ENCODE measurements around the gene TBC1D5. TPM values are rescaled to one million over a fixed set of nuclear protein-coding genes. Genes with fewer than 3 reads are reported as not detected.
A peak's percentile ranks its signal among the peaks of the same experiment; 100 is the strongest.

The TBC1D5 gene
- polyA plus RNA-seq, 1 experiment = 44.6 TPM

- DNase-seq (ENCODE audit: low read depth, low spot score) = no peak
- no peak overlapping the region for H3K27ac ChIP-seq (ENCODE audit: low read depth, low read length)
- no peaks in the 10 kb centered on the region for H3K9me3 ChIP-seq (ENCODE audit: control insufficient read depth, insufficient read depth, low read length)
- ChIA-PET POLR2A (no interaction called here), CTCF (interaction anchor here (4.2 to 6.8 kb wide), 2 partner anchors 9 to 419 kb away, joined by 47 to 60 read pairs; no protein-coding TSS in a partner anchor)
- TF ChIP-seq CTCF (IDR thresholded peaks at IDR 0.05; ENCODE audit: low read depth, low read length) = no peak
- no peaks in the 10 kb centered on the region for H3K27me3 ChIP-seq (ENCODE audit: control insufficient read depth, insufficient read depth, low read length)
- H3K4me3 ChIP-seq (ENCODE audit: low read depth, low read length) = no peak overlapping the region
Observed at GRCh38 chr3:17422636-17423035, 319.8 kb downstream of the TBC1D5 start.

- no peaks in the 10 kb centered on the region for H3K27me3 ChIP-seq (ENCODE audit: control insufficient read depth, insufficient read depth, low read length)
- no peak for TF ChIP-seq CTCF (IDR thresholded peaks at IDR 0.05; ENCODE audit: low read depth, low read length)
- DNase-seq (ENCODE audit: low read depth, low spot score) = no peak
- ChIA-PET CTCF (interaction anchor here (2.1 kb wide), 1 partner anchor 421 kb away, joined by 7 read pairs; no protein-coding TSS in a partner anchor), POLR2A (no interaction called here)
- no peaks in the 10 kb centered on the region for H3K9me3 ChIP-seq (ENCODE audit: control insufficient read depth, insufficient read depth, low read length)
- H3K27ac ChIP-seq (ENCODE audit: low read depth, low read length) = no peak overlapping the region
- H3K4me3 ChIP-seq (ENCODE audit: low read depth, low read length) = no peak overlapping the region
Observed at GRCh38 chr3:17420668-17421067, 321.8 kb downstream of the TBC1D5 start.

- ChIA-PET POLR2A (no interaction called here), CTCF (interaction anchor here (0.5 to 4.0 kb wide), 51 partner anchors 8 to 814 kb away, joined by 3 to 47 read pairs (median 4); no protein-coding TSS in a partner anchor)
- no peaks in the 10 kb centered on the region for H3K27me3 ChIP-seq (ENCODE audit: control insufficient read depth, insufficient read depth, low read length)
- no peak overlapping the region for H3K4me3 ChIP-seq (ENCODE audit: low read depth, low read length)
- peak; percentile 86 for TF ChIP-seq CTCF (IDR thresholded peaks at IDR 0.05; ENCODE audit: low read depth, low read length)
- DNase-seq (ENCODE audit: low read depth, low spot score) = peak; percentile 21
- H3K9me3 ChIP-seq (ENCODE audit: control insufficient read depth, insufficient read depth, low read length) = no peaks in the 10 kb centered on the region
- no peak overlapping the region for H3K27ac ChIP-seq (ENCODE audit: low read depth, low read length)
Observed at GRCh38 chr3:17412950-17413530, 329.4 kb downstream of the TBC1D5 start.

- ChIA-PET POLR2A (no interaction called here), CTCF (interaction anchor here (0.9 to 2.8 kb wide), 4 partner anchors 104 to 810 kb away, joined by 3 to 16 read pairs (median 6); no protein-coding TSS in a partner anchor)
- Histone ChIP-seq H3K4me3 (ENCODE audit: low read depth, low read length) (no peak overlapping the region), H3K27me3 (ENCODE audit: control insufficient read depth, insufficient read depth, low read length) (no peaks in the 10 kb centered on the region), H3K27ac (ENCODE audit: low read depth, low read length) (no peak overlapping the region), H3K9me3 (ENCODE audit: control insufficient read depth, insufficient read depth, low read length) (no peaks in the 10 kb centered on the region)
- DNase-seq (ENCODE audit: low read depth, low spot score) = no peak
- TF ChIP-seq CTCF (IDR thresholded peaks at IDR 0.05; ENCODE audit: low read depth, low read length) = no peak
Observed at GRCh38 chr3:17411157-17411877, 331.1 kb downstream of the TBC1D5 start.

GRCh38 chr3:17407576-17407975, 334.9 kb downstream of the TBC1D5 start:
- CTCF ChIA-PET = interaction anchor here (0.6 to 1.6 kb wide), 2 partner anchors 114 to 150 kb away, joined by 3 read pairs; no protein-coding TSS in a partner anchor

More at GRCh38 chr3:17407576-17407975, 334.9 kb downstream of the TBC1D5 start:
- no peak for TF ChIP-seq CTCF (IDR thresholded peaks at IDR 0.05; ENCODE audit: low read depth, low read length)
- POLR2A ChIA-PET = no interaction called here
- DNase-seq (ENCODE audit: low read depth, low spot score) = no peak
- no peaks in the 10 kb centered on the region for H3K27me3 ChIP-seq (ENCODE audit: control insufficient read depth, insufficient read depth, low read length)
- no peak overlapping the region for H3K27ac ChIP-seq (ENCODE audit: low read depth, low read length)
- no peaks in the 10 kb centered on the region for H3K9me3 ChIP-seq (ENCODE audit: control insufficient read depth, insufficient read depth, low read length)
- H3K4me3 ChIP-seq (ENCODE audit: low read depth, low read length) = no peak overlapping the region

Data from AG04450 (cell line).